HepG2 (cell line): ENCODE data around the gene RAD23A. TPM values are rescaled to one million over a fixed set of nuclear protein-coding genes. Genes with fewer than 3 reads are reported as not detected.
A peak's percentile ranks its signal among the peaks of the same experiment; 100 is the strongest.

Source experiments
- ARNT ChIP-seq: fragments of 450-650 bp; IDR thresholded peaks from 2 replicates; pipeline ENCODE4 v1.6.1; 2017
- MEIS1 ChIP-seq: sonication (generic); formaldehyde crosslinking; IDR thresholded peaks from 2 replicates; pipeline ENCODE4 v1.9.0; 2021; ENCODE audit warnings: mild to moderate bottlenecking, missing genetic modification reagents, moderate library complexity, borderline replicate concordance
- PRMT3 ChIP-seq: sonication (generic); formaldehyde crosslinking; IDR thresholded peaks from 2 replicates; pipeline ENCODE4 v1.8.1; 2022; ENCODE audit warnings: low read depth, mild to moderate bottlenecking, moderate library complexity, missing genetic modification reagents, borderline replicate concordance
- RBFOX2 ChIP-seq: fragments of 200-400 bp; formaldehyde crosslinking; IDR thresholded peaks from 2 replicates; pipeline ENCODE4 v1.6.1; 2017; ENCODE audit warnings: low read depth, mild to moderate bottlenecking, low read length
- TAF1 ChIP-seq: sonication (generic); formaldehyde crosslinking; IDR thresholded peaks from 2 replicates; pipeline ENCODE4 v1.4.0; 2020; ENCODE audit warnings: missing genetic modification reagents
- TGIF2 ChIP-seq: IDR thresholded peaks from 2 replicates; pipeline ENCODE4 v1.6.1; 2016; ENCODE audit warnings: control low read depth, missing compliant biosample characterization
- ZFP1 ChIP-seq: IDR thresholded peaks from 2 replicates; pipeline ENCODE4 v1.6.1; 2016
- ZNF235 ChIP-seq: sonication (generic); formaldehyde crosslinking; IDR thresholded peaks from 2 replicates; pipeline ENCODE4 v1.8.1; 2023; ENCODE audit warnings: mild to moderate bottlenecking, missing genetic modification reagents, borderline replicate concordance
- ZNF33B ChIP-seq: sonication (generic); formaldehyde crosslinking; IDR thresholded peaks from 2 replicates; pipeline ENCODE4 v1.5.1; 2020; ENCODE audit warnings: mild to moderate bottlenecking, missing genetic modification reagents
- ZNF558 ChIP-seq: sonication (generic); formaldehyde crosslinking; IDR thresholded peaks from 2 replicates; pipeline ENCODE4 v1.9.0; 2022; ENCODE audit warnings: mild to moderate bottlenecking, missing genetic modification reagents, borderline replicate concordance
- polyA plus RNA-seq, 8 experiments: library from polyadenylated mRNA; depleted of rRNA in 3 of 8; stranded (reverse) in 7 of 8; unstranded in 1 of 8; fragments of >200 nt; fragmentation: Illumina TruSeq in 4 of 8; extraction: Trizol in 4 of 8; gene quantifications; 2 replicates each; pipeline versions ENCODE4 v1.2.1 to v1.2.3, GENCODE V29; 2011 to 2016; ENCODE audit warnings: low read depth in 4 of 8, missing spikeins in 1 of 8, mixed read lengths in 1 of 8; ENCODE audit not compliant: insufficient read depth in 1 of 8
- total RNA-seq, 5 experiments: library from RNA; depleted of rRNA; stranded (reverse); fragments of >200 nt; fragmentation: Illumina TruSeq; extraction: Trizol; gene quantifications; 2 replicates each; pipeline ENCODE4 v1.2.3, GENCODE V29; 2016; ENCODE audit warnings: low read depth in 1 of 5
- TF ChIP-seq, protein P1 (sequence below): IDR thresholded peaks from 2 replicates; pipeline ENCODE4 v1.6.1; 2016; ENCODE audit warnings: low read depth, borderline replicate concordance
- TF ChIP-seq, protein P2 (sequence below): sonication (generic); formaldehyde crosslinking; conservative IDR thresholded peaks from 2 replicates; pipeline ENCODE4 v1.4.0; 2020; ENCODE audit warnings: mild to moderate bottlenecking, missing genetic modification reagents, moderate library complexity
- TF ChIP-seq, protein P3 (sequence below): IDR thresholded peaks from 2 replicates; pipeline ENCODE4 v1.6.1; 2016; ENCODE audit warnings: control low read depth
- TF ChIP-seq, protein P4 (sequence below): sonication (generic); formaldehyde crosslinking; IDR thresholded peaks from 2 replicates; pipeline ENCODE4 v1.4.0; 2020; ENCODE audit warnings: missing genetic modification reagents
- TF ChIP-seq, protein P5 (sequence below): sonication (generic); formaldehyde crosslinking; IDR thresholded peaks from 2 replicates; pipeline ENCODE4 v1.8.0; 2022; ENCODE audit warnings: mild to moderate bottlenecking, missing genetic modification reagents, moderate library complexity
- TF ChIP-seq, protein P6 (sequence below): IDR thresholded peaks from 2 replicates; pipeline ENCODE4 v1.6.1; 2016; ENCODE audit warnings: missing compliant biosample characterization, missing genetic modification reagents, borderline replicate concordance
- TF ChIP-seq, protein P7 (sequence below): sonication (generic); formaldehyde crosslinking; IDR thresholded peaks from 2 replicates; pipeline ENCODE4 v1.8.1; 2023; ENCODE audit warnings: mild to moderate bottlenecking, missing genetic modification reagents, borderline replicate concordance
- TF ChIP-seq, protein P8 (sequence below): IDR thresholded peaks from 2 replicates; pipeline ENCODE4 v1.6.1; 2016; ENCODE audit warnings: mild to moderate bottlenecking, missing biosample characterization, missing genetic modification reagents

The RAD23A gene
- total and polyA plus RNA-seq, 2 of the 13 experiments (the other 11 are each of a cell fraction or from before 2014, with no cell fraction given) = 42.5 to 54.2 TPM

DNA sequence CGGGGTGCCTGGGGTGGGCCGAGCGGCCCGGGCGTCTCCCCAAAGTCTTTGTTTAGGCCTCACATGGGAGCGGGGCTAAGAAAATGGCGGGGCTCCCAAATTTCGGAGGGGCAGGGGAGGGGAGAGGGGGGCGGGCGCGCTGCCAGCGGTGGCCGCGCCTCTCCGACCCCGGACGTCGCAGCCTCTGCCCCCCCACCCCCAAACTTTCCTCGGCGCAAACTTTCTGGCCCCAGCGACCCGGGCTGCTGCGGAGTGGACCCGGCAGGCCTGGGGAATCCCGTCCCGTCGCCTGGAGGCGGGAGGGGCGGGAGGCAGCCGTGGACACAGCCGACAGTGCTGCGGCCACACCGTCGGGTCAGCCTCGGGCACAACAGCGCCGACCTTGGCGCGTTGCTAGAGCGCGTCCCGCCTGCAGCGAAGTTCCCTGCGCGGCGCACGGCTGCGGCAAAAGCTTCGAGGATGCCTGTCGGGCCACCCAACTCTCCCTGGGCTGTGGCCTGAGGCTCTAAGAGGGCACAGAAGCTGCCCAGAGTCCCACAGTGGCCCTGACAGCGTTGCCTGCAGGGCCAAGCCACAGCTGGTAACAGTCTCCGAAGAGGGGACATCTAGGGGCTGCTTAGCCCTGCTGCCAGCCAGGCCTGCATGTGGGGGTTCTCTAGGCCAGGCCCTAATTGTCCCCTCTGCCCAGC lies 50.9 kb downstream of the RAD23A start (continued):
- TF ChIP-seq ARNT (no peak), RBFOX2 (peak; percentile 56; the same call in 1 of the 2 replicates), ZNF558 (CRISPR knock-in tag) (0 out of 2 replicates have a peak, but pooled peaks have one; percentile 51), ZFP1 (CRISPR knock-in tag) (no peak), PRMT3 (CRISPR knock-in tag) (no peak), ZNF235 (CRISPR knock-in tag) (no peak), TGIF2 (CRISPR knock-in tag) (0 out of 2 replicates have a peak, but pooled peaks have one; percentile 26), TAF1 (CRISPR knock-in tag) (no peak), ZNF33B (CRISPR knock-in tag) (no peak), MEIS1 (CRISPR knock-in tag) (peak; percentile 73; the same call in 1 of the 2 replicates)
- TF ChIP-seq, protein P1, sequence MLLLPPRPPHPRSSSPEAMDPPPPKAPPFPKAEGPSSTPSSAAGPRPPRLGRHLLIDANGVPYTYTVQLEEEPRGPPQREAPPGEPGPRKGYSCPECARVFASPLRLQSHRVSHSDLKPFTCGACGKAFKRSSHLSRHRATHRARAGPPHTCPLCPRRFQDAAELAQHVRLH (CRISPR knock-in tag) = peak; percentile 41; the same call in 1 of the 2 replicates
- TF ChIP-seq, protein P2, sequence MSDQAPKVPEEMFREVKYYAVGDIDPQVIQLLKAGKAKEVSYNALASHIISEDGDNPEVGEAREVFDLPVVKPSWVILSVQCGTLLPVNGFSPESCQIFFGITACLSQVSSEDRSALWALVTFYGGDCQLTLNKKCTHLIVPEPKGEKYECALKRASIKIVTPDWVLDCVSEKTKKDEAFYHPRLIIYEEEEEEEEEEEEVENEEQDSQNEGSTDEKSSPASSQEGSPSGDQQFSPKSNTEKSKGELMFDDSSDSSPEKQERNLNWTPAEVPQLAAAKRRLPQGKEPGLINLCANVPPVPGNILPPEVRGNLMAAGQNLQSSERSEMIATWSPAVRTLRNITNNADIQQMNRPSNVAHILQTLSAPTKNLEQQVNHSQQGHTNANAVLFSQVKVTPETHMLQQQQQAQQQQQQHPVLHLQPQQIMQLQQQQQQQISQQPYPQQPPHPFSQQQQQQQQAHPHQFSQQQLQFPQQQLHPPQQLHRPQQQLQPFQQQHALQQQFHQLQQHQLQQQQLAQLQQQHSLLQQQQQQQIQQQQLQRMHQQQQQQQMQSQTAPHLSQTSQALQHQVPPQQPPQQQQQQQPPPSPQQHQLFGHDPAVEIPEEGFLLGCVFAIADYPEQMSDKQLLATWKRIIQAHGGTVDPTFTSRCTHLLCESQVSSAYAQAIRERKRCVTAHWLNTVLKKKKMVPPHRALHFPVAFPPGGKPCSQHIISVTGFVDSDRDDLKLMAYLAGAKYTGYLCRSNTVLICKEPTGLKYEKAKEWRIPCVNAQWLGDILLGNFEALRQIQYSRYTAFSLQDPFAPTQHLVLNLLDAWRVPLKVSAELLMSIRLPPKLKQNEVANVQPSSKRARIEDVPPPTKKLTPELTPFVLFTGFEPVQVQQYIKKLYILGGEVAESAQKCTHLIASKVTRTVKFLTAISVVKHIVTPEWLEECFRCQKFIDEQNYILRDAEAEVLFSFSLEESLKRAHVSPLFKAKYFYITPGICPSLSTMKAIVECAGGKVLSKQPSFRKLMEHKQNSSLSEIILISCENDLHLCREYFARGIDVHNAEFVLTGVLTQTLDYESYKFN = no peak; the same call in 1 of the 2 replicates
- TF ChIP-seq, protein P3, sequence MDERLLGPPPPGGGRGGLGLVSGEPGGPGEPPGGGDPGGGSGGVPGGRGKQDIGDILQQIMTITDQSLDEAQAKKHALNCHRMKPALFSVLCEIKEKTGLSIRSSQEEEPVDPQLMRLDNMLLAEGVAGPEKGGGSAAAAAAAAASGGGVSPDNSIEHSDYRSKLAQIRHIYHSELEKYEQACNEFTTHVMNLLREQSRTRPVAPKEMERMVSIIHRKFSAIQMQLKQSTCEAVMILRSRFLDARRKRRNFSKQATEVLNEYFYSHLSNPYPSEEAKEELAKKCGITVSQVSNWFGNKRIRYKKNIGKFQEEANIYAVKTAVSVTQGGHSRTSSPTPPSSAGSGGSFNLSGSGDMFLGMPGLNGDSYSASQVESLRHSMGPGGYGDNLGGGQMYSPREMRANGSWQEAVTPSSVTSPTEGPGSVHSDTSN (CRISPR knock-in tag) = no peak
- TF ChIP-seq, protein P4, sequence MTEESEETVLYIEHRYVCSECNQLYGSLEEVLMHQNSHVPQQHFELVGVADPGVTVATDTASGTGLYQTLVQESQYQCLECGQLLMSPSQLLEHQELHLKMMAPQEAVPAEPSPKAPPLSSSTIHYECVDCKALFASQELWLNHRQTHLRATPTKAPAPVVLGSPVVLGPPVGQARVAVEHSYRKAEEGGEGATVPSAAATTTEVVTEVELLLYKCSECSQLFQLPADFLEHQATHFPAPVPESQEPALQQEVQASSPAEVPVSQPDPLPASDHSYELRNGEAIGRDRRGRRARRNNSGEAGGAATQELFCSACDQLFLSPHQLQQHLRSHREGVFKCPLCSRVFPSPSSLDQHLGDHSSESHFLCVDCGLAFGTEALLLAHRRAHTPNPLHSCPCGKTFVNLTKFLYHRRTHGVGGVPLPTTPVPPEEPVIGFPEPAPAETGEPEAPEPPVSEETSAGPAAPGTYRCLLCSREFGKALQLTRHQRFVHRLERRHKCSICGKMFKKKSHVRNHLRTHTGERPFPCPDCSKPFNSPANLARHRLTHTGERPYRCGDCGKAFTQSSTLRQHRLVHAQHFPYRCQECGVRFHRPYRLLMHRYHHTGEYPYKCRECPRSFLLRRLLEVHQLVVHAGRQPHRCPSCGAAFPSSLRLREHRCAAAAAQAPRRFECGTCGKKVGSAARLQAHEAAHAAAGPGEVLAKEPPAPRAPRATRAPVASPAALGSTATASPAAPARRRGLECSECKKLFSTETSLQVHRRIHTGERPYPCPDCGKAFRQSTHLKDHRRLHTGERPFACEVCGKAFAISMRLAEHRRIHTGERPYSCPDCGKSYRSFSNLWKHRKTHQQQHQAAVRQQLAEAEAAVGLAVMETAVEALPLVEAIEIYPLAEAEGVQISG = peak; percentile 27; the same call in 1 of the 2 replicates
- TF ChIP-seq, protein P5, sequence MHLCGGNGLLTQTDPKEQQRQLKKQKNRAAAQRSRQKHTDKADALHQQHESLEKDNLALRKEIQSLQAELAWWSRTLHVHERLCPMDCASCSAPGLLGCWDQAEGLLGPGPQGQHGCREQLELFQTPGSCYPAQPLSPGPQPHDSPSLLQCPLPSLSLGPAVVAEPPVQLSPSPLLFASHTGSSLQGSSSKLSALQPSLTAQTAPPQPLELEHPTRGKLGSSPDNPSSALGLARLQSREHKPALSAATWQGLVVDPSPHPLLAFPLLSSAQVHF = no peak
- TF ChIP-seq, protein P6, sequence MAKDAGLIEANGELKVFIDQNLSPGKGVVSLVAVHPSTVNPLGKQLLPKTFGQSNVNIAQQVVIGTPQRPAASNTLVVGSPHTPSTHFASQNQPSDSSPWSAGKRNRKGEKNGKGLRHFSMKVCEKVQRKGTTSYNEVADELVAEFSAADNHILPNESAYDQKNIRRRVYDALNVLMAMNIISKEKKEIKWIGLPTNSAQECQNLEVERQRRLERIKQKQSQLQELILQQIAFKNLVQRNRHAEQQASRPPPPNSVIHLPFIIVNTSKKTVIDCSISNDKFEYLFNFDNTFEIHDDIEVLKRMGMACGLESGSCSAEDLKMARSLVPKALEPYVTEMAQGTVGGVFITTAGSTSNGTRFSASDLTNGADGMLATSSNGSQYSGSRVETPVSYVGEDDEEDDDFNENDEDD (CRISPR knock-in tag) = peak; percentile 87; the same call in 1 of the 2 replicates
- TF ChIP-seq, protein P7, sequence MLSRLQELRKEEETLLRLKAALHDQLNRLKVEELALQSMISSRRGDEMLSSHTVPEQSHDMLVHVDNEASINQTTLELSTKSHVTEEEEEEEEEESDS (CRISPR knock-in tag) = no peak
- TF ChIP-seq, protein P8, sequence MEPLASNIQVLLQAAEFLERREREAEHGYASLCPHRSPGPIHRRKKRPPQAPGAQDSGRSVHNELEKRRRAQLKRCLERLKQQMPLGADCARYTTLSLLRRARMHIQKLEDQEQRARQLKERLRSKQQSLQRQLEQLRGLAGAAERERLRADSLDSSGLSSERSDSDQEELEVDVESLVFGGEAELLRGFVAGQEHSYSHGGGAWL (CRISPR knock-in tag) = peak; percentile 35; the same call in 1 of the 2 replicates
